Pancreas (tissue), 10 donors: ENCODE results near the gene TKT. TPM values are rescaled to one million over a fixed set of nuclear protein-coding genes. Genes with fewer than 3 reads are reported as not detected.

Experiments used
- ATAC-seq, 4 donors: fragments of 200-7000 bp; cut with Tn5 transposase; one replicate each; pipeline versions ENCODE4 v1.8.0 to v1.9.1; 2020; ENCODE audit warnings: mild to moderate bottlenecking in 4 of 4, moderate library complexity in 4 of 4
- DNase-seq, 6 donors: peaks; one replicate each; pipeline ENCODE4 v3.0.0-alpha.2; 2020
- FAIRE-seq: peaks from 2 replicates; lab custom pipeline; 2012; peaks lifted over from hg19 to GRCh38; lab: Jason Lieb, UNC
- H3K27ac ChIP-seq, 4 donors: fragments of 200-600 bp; sonication (generic); 1 replicate in 3 of 4; 2 replicates in 1 of 4; pipeline versions ENCODE4 v1.5.0 to v1.8.0; 2020
- H3K27me3 ChIP-seq, 4 donors: fragments of 200-600 bp; one replicate each; pipeline ENCODE4 v1.8.0; 2021
- H3K36me3 ChIP-seq, 3 donors: fragments of 200-600 bp; sonication (generic) in 1 of 3; one replicate each; pipeline versions ENCODE4 v1.5.0 to v1.8.0; 2020 to 2021
- H3K4me1 ChIP-seq, 3 donors: fragments of 200-600 bp; one replicate each; pipeline ENCODE4 v1.8.0; 2021
- H3K4me3 ChIP-seq, 4 donors: fragments of 200-600 bp; sonication (generic) in 2 of 4; one replicate each; pipeline versions ENCODE4 v1.5.0 to v1.8.0; 2020 to 2021
- H3K9me3 ChIP-seq, 4 donors: fragments of 200-600 bp; one replicate each; pipeline ENCODE4 v1.8.0; 2021
- WGBS, 2 donors: extraction: QIAGEN DNeasy Blood & Tissue Kit; methylation state at CpG; one replicate each; pipeline ENCODE4 v1.1.7; 2013; 5-methylcytosine and 5-hydroxymethylcytosine counted together
- intact Hi-C, 3 donors: fragments of 100-400 bp; cut with DNase I; formaldehyde crosslinking; loops; one replicate each; pipeline versions ENCODE4 v1.11.1 to v1.14.2; 2022
- polyA plus RNA-seq, 2 donors: library from polyadenylated mRNA; stranded (reverse); fragments of 200-250 nt; gene quantifications; one replicate each; pipeline ENCODE4 v1.2.3, GENCODE V29; 2013
- total RNA-seq, 6 donors: library from RNA; stranded (reverse); fragmentation: NEBNext Ultra II Directional in 4 of 6; extraction: Animal tissue kit (Norgen Biotek cat#: 25700) in 4 of 6; gene quantifications; one replicate each; pipeline versions ENCODE4 v1.2.1 to v1.2.4, GENCODE V29; 2021 to 2023
- TF ChIP-seq, protein P1 (sequence below), 4 donors: fragments of 200-600 bp; sonication (generic) in 3 of 4; IDR thresholded peaks; one replicate each; pipeline versions ENCODE4 v1.5.0 to v1.8.0; 2021; ENCODE audit warnings: antibody characterized with exemption in 4 of 4
- donor health status: healthy with polysubstance abuse.
- donor health status: DM: no; HTN: no; CAD: no; lungs with moderate emphysema.
- donor health status: DM: no; HTN: no; CAD: no.
- donor health status: control.
- donor health status: control.
- donor health status: Bipolar disorder and iron deficiency.
- donor health status: DM: yes; HTN: yes; CAD: no.
- donor health status: DM: no; HTN: no; CAD: no.
- donor health status: DM: no; HTN: no; CAD: no.
- donor health status: DM: yes; HTN: yes; CAD: no.

TKT gene
- total and polyA plus RNA-seq, 8 donors: 114 to 306 (median 195) TPM

GRCh38 chr3:53178246-53178645 lies 77.6 kb downstream of the TKT start:
- FAIRE-seq: no peak
- Histone ChIP-seq H3K27ac (no peak overlapping the region), H3K27me3 (no peaks in the 10 kb centered on the region), H3K4me3 (no peak overlapping the region), H3K4me1 (no peaks in the 10 kb centered on the region), H3K9me3 (no peaks in the 10 kb centered on the region), H3K36me3 (peaks cover 0 to 48% (median 22%) of the 10 kb centered on the region in 3 donors)
- no peak for ATAC-seq
- WGBS, 2 donors: 96 to 97% methylated on average over 15 of the region's 15 CpGs
- intact Hi-C loops: no loop called here
- no peak for DNase-seq
- TF ChIP-seq, protein P1, sequence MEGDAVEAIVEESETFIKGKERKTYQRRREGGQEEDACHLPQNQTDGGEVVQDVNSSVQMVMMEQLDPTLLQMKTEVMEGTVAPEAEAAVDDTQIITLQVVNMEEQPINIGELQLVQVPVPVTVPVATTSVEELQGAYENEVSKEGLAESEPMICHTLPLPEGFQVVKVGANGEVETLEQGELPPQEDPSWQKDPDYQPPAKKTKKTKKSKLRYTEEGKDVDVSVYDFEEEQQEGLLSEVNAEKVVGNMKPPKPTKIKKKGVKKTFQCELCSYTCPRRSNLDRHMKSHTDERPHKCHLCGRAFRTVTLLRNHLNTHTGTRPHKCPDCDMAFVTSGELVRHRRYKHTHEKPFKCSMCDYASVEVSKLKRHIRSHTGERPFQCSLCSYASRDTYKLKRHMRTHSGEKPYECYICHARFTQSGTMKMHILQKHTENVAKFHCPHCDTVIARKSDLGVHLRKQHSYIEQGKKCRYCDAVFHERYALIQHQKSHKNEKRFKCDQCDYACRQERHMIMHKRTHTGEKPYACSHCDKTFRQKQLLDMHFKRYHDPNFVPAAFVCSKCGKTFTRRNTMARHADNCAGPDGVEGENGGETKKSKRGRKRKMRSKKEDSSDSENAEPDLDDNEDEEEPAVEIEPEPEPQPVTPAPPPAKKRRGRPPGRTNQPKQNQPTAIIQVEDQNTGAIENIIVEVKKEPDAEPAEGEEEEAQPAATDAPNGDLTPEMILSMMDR (IDR thresholded peaks at IDR 0.05): no peak

GRCh38 chr3:53175613-53176540 lies 79.9 kb downstream of the TKT start:
- no peak for DNase-seq
- peak in 1 of 4 donors; percentile 16 for ATAC-seq
- intact Hi-C loops: no loop called here
- WGBS, 2 donors: 76 to 82% methylated on average over 9 of the region's 9 CpGs
- no peak for FAIRE-seq
- Histone ChIP-seq H3K4me3 (no peak overlapping the region), H3K27ac (no peak overlapping the region), H3K9me3 (no peaks in the 10 kb centered on the region), H3K36me3 (peaks cover 0 to 24% (median 22%) of the 10 kb centered on the region in 3 donors), H3K27me3 (no peaks in the 10 kb centered on the region), H3K4me1 (peaks cover 9 to 14% (median 12%) of the 10 kb centered on the region in 3 donors)
- TF ChIP-seq, protein P1 (IDR thresholded peaks at IDR 0.05): no peak

Other genes starting within 250 kb of the TKT start
- 10 to 100 TPM; 10.8 to 15.8 (median 13.5) TPM for gene SFMBT1, start 209.9 kb downstream of the TKT start, total RNA-seq
- gene SFMBT1, start 209.9 kb downstream of the TKT start, polyA plus RNA-seq: 1 to 10 TPM; 4.9 to 6.3 TPM
- gene RFT1, start 125.6 kb downstream of the TKT start, total RNA-seq: 10 to 100 TPM; 10.4 to 20.4 (median 17.8) TPM
- 1 to 10 TPM; 6.9 TPM for gene RFT1, start 125.6 kb downstream of the TKT start, polyA plus RNA-seq
- gene PRKCD, start 94.8 kb downstream of the TKT start, total RNA-seq: 10 to 100 TPM; 10.7 to 32.5 (median 14.6) TPM
- gene PRKCD, start 94.8 kb downstream of the TKT start, polyA plus RNA-seq: 10 to 100 TPM; 13.4 to 22.6 TPM
- gene DCP1A, start 91.5 kb upstream of the TKT start, total RNA-seq: 10 to 100 TPM in 2 of 6 donors, 1 to 10 TPM in 4; 6.0 to 13.9 (median 8.1) TPM
- gene DCP1A, start 91.5 kb upstream of the TKT start, polyA plus RNA-seq: 1 to 10 TPM; 4.9 to 7.3 TPM
- gene CACNA1D, start 238.6 kb upstream of the TKT start, total RNA-seq: 10 to 100 TPM in 3 of 6 donors, 1 to 10 TPM in 3; 5.3 to 14.8 (median 10.2) TPM
- 10 to 100 TPM; 11.3 to 22.8 TPM for gene CACNA1D, start 238.6 kb upstream of the TKT start, polyA plus RNA-seq